Spleen (tissue), 7 donors: ENCODE measurements around the gene ITSN1.

Experiments
- CTCF ChIP-seq, 11 experiments: fragments of 200-600 bp in 7 of 11; fragments of 450-650 bp in 4 of 11; sonication (generic) in 4 of 11; IDR thresholded peaks in 8 of 11; conservative IDR thresholded peaks in 3 of 11; 1 replicate in 7 of 11; 2 replicates in 4 of 11; pipeline versions ENCODE4 v1.4.0 to v1.8.0; 2016 to 2021; ENCODE audit warnings: antibody characterized with exemption in 11 of 11, inconsistent platforms in 4 of 11, mild to moderate bottlenecking in 1 of 11
- POLR2A ChIP-seq, 3 donors: fragments of 450-650 bp; IDR thresholded peaks; one replicate each; pipeline ENCODE4 v1.5.1; 2017; ENCODE audit warnings: antibody characterized with exemption in 3 of 3, mild to moderate bottlenecking in 1 of 3
- donor health status: DM: no; HTN: no; CAD: no; lungs with moderate emphysema.
- donor health status: DM: no; HTN: no; CAD: no.
- donor health status: DM: no; HTN: no; CAD: no.

GRCh38 chr21:33948951-33949444 is 306.7 kb downstream of the ITSN1 start:
- no peak for TF ChIP-seq CTCF (IDR thresholded peaks at IDR 0.05 in 8 of 11, conservative IDR thresholded peaks at IDR 0.05 in 3 of 11)
- TF ChIP-seq POLR2A (IDR thresholded peaks at IDR 0.05): no peak
